ENCODE data around the gene NNT. TPM values are rescaled to one million over a fixed set of nuclear protein-coding genes. Genes with fewer than 3 reads are reported as not detected.
"Not testable (repeated sequence)": the region's sequence is repeated elsewhere in the genome, so short reads cannot be mapped to it uniquely, and the experiment has no call there.

NNT gene
- total RNA-seq, 1 donor from 2014 or later, result 176 TPM

DNA sequence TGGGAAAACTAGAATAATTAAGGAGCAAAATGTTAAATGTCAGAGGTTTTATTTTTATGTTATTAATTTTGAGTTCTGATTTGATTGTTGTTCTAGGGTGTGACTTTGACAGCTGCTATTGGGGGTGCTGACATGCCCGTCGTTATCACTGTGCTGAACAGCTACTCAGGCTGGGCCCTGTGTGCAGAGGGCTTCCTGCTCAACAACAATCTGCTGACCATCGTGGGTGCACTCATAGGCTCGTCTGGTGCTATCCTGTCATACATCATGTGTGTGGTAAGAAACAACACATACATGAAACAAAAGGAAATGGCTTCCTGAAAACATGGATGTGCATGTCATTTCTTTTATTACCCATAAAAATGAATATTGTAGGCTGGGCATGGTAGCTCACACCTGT, 56.1 kb downstream of the NNT start:
- FAIRE-seq, result no peak
- DNase-seq (ENCODE audit: low spot score in 2 of 2), result no peak

DNA sequence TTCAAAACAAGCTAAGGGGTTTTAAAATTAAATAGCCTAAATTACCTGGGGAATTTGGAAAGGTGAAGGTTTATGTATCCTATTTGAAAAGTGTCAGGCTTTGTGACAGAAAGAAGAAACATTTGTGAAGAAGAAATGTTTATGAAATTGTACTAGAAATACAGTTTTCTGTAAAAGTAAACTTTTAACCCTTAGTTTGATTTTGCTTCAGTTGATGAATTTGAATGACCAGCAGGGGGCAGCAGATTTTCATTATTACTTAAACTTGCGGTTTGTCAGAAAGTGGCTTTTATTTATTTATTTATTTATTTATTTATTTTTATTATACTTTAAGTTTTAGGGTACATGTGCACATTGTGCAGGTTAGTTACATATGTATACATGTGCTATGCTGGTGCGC, 58.1 kb downstream of the NNT start:
- FAIRE-seq (no peak), DNase-seq (ENCODE audit: low spot score in 2 of 2) (no peak)

DNA sequence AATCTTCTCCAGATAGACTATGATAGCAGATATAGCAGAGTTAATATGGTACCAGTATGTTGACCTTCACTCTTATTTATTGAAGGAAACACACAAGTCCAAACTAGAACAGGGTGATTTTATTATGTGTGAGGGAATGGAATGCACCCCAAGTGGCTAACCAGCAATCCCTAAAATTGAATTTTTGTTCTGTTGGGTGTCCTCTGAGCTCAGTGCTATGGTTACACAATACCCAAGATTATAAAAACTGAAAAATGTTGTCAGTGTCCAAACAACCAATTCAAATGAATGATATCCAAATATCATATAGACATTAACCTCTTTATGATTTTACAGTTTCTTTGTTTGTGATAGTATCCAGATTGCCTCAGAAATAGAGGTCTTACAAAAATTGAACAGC, 60.9 kb downstream of the NNT start:
- DNase-seq (ENCODE audit: low spot score in 2 of 2) (no peak), FAIRE-seq (no peak)

DNA sequence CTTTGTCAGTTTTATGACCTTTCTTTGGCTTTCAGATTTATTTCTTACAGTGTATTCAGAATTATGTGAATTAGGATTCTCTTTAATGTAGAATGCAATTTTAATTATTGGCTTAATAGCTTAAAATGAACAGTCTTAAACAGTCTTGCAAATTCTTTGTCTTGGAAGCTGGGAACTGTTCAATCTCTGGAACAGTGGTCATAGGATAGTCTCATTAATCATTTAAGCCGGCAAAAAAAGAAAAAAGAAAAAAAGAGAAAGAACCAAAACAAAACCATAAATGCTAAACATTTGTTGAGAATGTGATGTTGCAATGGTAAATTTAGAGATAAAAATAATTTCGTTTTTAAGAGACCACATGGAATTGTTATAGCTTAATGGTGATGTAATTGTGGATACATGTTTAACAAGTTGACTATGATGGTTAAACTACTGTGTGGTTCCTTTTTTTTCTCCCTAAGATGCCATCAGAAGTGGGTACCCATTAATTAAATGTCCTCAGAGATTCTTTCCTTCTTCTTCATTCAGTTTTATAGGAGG, 61.6 kb downstream of the NNT start:
- DNase-seq (ENCODE audit: low spot score in 2 of 2) (no peak), FAIRE-seq (no peak)

DNA sequence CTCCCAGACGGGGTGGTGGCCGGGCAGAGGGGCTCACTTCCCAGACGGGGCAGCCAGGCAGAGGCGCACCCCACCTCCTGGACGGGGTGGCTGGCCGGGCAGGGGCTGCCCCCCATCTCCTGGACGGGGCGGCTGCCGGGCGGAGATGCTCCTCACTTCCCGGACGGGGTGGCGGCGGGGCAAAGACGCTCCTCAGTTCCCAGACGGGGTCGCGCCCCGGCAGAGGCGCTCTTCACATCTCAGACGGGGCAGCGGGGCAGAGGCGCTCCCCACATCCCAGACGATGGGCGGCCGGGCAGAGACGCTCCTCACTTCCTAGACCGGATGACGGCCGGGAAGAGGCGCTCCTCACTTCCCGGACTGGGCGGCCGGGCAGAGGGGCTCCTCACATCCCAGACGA, 62.8 kb downstream of the NNT start:
- FAIRE-seq; DNase-seq (ENCODE audit: low spot score in 2 of 2): not testable (repeated sequence)

DNA sequence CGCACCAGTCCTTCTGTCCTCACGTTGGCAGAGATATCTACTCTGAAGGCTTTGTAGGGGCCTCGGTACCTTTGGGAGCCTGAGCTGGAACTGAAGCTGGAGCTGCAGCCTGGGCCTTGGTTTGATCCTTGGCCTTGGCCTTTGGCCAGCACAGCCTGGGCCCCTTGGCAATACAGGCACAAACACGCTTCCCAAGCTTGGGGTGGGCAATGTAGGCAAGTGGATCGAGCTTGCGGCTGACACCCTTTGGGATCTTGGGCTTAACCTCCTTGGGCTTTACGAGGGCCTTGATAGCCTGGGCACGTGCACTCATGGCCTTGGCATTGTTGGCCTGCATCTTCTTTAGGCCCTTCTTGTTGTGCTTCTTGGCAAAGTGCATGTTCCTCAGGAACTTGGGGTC, 63.7 kb downstream of the NNT start:
- FAIRE-seq; DNase-seq (ENCODE audit: low spot score in 2 of 2): not testable (repeated sequence)

DNA sequence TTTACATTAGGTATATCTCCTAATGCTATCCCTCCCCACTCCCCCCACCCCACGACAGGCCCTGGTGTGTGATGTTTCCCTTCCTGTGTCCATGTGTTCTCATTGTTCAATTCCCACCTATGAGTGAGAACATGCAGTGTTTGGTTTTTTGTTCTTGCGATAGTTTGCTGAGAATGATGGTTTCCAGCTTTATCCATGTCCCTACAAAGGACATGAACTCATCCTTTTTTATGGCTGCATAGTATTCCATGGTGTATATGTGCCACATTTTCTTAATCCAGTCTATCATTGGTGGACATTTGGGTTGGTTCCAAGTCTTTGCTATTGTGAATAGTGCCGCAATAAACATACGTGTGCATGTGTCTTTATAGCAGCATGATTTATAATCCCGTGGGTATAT, 64.4 kb downstream of the NNT start:
- not testable (repeated sequence) for FAIRE-seq; DNase-seq (ENCODE audit: low spot score in 2 of 2)

DNA sequence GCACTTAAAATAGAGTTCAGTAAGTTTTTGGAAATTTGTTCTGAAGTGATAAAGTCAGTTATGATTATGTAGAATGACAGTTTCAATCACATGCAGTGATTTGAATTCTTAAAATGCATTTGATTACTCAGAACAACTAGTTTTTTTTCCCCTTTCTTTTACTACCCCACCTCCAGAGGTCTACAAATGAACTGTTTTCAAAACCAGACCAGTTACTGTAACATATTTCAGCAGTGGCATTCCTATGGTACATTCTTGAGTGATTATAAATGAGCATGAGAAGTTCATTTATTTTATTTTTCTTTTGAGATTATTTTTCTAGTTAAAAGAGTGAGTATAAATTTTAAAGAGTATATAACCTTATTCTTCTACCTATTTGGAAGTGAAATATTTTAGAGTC, 71.6 kb downstream of the NNT start:
- DNase-seq (ENCODE audit: low spot score in 2 of 2), result no peak
- FAIRE-seq, result no peak

DNA sequence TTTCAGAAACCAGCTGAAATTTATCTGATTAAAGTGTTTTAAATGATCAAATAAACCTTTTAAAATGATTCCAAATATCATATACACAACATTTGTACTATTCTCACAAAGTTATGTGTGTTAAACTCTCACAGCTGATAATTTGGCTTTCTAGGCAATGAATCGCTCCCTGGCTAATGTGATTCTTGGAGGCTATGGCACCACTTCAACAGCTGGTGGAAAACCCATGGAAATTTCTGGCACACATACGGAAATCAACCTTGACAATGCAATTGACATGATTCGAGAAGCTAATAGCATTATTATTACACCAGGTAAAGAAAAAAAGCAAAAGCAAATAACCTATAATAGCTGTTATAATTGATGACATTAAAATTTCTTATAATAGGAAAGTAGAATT, 72.4 kb downstream of the NNT start:
- FAIRE-seq (peak; percentile 23), DNase-seq (ENCODE audit: low spot score in 2 of 2) (no peak)

DNA sequence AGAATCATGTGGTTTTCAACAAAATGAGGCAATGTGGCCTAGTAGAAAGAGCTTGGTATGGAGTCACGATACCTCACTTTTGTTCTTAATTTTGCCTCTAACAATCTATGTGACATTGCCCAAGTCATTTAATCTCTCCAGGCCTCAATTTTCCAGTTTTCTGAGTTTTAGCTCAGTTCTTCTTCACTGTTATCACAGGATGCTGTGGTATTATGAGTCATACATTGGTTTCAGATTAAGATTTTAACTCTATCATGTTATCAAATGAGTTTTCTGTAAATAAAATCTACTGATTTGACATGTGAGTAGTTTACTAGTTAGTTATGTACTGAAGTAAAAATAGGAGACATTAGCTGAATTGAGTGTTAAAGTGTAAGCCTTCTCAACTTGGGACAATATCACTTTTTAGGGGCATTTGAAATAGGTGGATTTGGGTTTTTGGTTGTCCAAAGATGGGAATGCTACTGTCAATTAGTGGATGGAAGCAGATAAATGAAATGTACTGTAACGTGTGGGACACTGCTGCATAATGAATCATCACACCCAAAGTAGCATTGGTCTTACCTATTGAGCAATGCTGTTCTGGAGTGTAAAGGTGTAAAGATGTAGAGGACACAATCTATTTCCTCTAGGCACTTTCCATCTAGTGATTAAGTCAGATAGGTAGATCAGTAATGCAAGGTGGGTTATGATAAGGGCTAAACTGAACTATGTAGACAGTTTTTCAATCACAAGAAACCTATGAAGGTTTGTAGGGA, 73.3 kb downstream of the NNT start:
- DNase-seq (ENCODE audit: low spot score in 2 of 2) (no peak), FAIRE-seq (no peak)

DNA sequence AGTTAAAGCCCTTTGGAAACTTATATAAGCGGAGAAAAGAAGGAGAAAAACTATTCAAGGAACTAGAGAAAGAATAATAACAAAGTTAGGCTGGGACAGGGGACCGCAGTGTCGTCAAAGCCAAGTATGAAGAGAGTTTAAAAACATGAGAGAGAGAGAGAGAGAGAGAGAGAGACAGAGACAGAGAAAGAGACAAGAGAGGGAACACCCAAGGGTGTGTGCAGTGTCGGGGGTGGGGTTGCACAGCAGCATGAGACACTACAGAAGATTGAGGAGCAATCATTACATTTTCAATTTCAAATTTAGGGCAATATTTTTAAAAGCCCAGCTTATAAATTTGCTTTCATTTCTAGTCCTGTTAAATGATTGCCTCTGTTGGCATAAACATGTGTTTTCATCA, 74.3 kb downstream of the NNT start:
- no peak for DNase-seq (ENCODE audit: low spot score in 2 of 2)
- FAIRE-seq, result no peak

DNA sequence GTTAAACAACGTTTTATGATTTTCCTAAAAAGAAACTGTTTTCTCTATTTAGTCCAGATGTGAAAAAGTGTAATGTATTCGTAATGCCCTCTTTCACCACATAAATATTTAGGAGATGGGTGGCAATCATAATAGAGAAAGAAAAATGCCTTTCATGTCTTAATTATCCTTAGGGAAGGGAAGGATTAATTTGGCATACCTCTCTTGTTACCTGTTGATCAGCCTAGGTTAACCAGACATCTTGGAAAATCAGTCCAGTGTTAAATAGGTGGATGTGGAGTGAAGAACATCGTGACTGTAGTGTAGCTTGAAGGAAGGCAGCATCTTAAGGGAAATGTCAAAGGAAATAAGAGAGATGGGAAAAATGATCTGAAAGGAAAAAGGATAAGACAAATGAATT, 76.2 kb downstream of the NNT start:
- no peak for DNase-seq (ENCODE audit: low spot score in 2 of 2)
- FAIRE-seq, result no peak

DNA sequence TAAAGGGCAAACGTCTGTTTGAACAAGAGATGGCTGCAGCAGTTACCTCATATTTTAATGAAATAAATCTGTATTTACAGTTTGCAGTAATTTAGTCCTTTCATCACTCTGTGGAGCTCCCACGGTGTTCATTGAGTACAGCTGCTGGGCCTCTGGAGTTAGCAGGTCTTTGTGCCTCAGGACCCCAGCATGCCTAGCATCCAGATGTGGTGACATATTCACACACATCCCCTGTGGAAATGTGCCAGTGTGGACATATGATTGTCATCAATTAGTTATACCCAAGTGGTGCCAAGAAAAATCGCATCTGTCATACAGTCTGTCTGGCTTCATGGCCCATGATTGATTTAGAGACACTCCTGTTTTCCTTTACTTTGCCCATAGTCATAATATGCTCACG, 77.3 kb downstream of the NNT start:
- FAIRE-seq (no peak), DNase-seq (ENCODE audit: low spot score in 2 of 2) (no peak)

DNA sequence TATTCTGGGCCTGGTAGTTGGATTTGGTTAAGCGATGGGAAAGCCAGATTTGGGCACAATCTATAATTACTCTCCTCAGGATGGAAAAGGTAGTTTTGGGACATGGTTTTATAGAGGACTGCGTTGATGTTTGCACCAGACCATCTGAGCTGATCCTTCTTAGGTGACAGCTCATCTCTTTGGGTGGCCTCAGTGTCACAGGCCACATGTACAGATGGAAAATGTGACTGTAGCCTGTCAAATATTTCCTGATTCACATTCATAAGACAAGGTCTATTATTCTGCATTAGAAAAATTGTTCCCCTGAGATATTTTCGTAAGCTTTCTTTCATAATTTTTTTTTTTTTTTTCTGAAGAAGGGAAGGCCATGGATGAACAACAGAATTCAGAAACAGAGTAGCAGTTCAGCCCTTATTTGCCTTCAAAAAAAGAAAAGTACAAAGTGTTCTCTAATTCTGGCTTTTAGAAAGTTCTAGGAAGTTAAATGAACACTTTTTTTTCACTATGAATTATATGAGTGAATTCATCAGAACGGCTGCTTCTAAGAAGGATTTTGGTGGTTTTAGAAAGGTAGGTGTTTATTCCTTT, 81.0 kb downstream of the NNT start:
- FAIRE-seq (no peak), DNase-seq (ENCODE audit: low spot score in 2 of 2) (no peak)

DNA sequence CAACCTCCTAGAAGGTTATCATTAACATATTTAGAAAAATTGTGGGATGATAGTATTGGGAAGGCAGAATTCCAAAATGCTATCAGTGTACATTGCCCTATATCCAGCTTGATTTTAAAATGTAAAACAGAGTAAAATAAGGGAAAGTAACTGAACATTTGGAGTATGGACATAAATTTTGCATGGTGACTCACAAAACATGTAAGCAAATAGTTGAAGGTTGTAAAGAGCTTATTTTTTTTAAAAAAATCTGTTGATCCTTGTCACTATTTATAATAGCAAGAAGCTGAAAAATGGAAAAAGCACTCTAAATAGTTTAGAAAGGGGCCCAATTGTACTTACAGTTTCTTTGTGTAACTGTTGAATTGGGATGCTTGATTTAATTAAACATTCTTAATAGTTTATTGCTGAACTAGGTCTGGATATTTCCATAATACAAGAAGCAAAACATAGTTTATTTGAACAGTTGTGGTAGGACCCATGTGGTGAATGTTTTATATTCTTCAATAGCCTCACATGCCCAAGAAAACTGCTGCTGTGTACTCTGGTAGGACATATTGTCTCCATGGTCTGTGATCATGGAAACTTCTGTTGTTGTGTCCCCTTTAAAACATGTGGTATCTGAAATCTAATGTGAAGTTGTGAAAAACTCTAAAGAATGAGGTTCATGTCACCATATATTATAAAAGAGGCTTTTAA, 82.4 kb downstream of the NNT start:
- DNase-seq (ENCODE audit: low spot score in 2 of 2), result no peak
- FAIRE-seq, result no peak

DNA sequence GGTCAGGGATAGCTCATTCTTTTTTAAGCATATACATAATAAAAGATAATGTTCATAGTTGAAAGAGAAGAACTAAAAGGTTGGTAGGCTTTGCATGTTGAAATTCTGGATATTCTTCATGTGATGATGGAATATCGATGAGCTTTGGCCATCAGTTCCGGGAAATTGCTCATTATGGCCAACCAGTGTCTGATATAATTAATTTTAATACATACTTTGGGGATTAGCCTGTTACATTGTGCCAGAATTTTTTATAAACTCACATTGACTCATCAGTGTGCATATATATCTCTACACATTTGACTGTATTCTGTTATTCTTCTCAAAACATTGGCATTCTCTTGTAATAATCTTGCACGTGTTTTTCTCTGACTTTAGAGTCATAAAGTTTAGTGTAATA, 84.3 kb downstream of the NNT start:
- FAIRE-seq (no peak), DNase-seq (ENCODE audit: low spot score in 2 of 2) (no peak)

DNA sequence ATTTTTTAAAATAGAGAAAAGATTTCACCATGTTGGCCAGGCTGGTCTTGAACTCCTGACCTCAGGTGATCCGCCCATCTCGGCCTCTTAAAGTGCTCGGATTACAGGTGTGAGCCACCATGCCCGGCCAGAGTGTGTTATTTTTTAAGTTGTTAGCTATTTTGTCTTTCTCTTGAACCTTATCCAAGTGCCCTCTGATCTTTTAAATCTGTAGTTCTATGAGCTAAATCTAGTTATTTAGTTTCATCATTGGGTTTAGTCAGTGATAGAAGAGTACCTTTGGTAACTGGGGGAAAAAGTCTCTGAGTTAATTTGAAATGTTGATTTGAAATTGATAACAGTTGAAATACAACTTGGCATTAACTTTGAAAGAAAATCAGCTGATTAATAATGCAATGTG, 88.3 kb downstream of the NNT start:
- DNase-seq (ENCODE audit: low spot score in 2 of 2), result no peak
- FAIRE-seq, result no peak

DNA sequence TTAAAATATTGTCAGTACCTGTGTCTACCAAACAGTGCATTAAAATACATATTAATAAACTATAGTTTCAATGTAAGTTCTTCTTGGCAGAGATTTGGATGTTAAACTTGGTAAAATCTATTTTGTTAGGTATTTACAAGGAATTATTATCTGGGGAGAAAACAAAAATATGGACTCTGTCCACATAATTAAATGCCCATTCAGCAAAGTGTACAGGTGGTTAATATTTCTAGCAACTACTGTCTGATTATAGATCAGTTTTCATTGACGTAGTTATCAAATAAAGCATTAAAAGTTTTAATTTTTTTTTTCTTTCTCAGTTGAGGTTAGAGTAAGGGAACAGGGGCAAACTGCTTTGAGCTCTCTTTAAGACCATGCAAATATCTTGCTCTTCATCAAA, 88.9 kb downstream of the NNT start:
- FAIRE-seq (no peak), DNase-seq (ENCODE audit: low spot score in 2 of 2) (no peak)

DNA sequence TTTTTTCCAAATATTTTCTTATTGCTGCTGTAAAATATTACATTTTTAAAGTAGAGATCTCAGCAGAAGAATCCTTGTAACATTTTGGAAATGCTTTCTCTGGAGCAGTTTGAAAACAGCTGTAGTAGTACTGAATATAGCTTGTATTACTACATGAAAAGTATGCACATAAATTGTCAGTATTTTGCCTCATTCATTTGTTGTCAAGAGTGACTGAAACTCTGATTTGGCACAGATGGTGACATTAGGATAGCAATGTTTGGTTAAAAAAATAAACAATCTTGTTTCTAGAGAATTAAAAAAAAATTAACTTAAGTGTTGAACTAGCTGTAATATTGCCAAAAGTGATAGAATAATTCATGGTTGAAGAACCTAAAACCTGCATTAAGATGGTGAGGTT, 90.4 kb downstream of the NNT start:
- DNase-seq (ENCODE audit: low spot score in 2 of 2), result no peak
- FAIRE-seq, result no peak

DNA sequence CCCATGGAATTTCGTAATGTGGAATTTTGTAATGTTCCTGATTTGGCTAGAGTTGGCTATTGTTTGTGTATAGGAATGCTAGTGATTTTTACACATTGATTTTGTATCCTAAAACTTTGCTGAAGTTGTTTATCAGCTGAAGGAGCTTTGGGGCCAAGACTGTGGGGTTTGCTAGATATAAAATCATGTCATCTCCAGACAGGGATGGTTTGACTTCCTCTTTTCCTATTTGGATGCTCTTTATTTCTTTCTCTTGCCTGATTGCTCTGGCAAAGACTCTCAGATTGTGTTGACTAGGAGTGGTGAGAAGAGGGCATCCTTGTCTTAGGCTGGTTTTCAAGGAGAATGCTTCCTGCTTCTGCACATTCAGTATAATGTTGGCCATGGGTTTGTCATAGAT, 91.0 kb downstream of the NNT start:
- DNase-seq (ENCODE audit: low spot score in 2 of 2) (no peak), FAIRE-seq (no peak)

DNA sequence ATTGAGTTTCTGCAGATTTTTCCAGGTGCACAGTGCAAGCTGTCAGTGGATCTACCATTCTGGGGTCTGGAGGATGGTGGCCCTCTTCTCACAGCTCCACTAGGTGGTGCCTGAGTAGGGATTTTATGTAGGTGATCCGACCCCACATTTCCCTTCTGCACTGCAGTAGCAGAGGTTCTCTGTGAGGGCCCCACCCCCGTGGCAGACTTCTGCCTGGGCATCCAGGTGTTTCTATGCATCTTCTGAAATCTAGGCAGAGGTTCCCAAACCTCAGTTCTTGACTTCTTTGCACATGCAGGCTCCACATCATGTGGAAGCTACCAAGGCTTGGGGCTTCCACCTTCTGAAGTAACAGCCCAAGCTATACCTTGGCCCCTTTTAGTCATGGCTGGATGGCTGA, 93.5 kb downstream of the NNT start:
- not testable (repeated sequence) for DNase-seq (ENCODE audit: low spot score in 2 of 2); FAIRE-seq

DNA sequence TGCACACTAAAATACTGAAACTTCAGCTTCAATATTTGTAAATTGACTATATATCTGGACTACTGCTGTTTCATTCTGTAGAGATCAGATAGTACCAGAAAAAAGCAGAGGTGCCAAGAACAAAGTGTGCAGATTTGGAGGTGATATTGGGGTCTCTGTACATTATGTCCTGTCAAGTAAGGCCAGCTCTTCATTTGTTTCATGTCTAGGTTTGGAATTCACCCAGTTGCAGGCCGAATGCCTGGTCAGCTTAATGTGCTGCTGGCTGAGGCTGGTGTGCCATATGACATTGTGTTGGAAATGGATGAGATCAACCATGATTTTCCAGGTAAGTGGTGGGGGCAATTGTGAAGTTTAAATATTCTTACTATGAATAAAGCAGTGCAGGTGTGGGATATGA, 96.9 kb downstream of the NNT start:
- FAIRE-seq, result no peak
- no peak for DNase-seq (ENCODE audit: low spot score in 2 of 2)
